IMR-90 (cell line): ENCODE results near the gene MTMR6. TPM values are rescaled to one million over a fixed set of nuclear protein-coding genes. Genes with fewer than 3 reads are reported as not detected.

Experiments used
- ATAC-seq: fragments of 200-7000 bp; cut with Tn5 transposase; 2 replicates; pipeline ENCODE4 v1.9.1; 2020; ENCODE audit warnings: low read depth, mild to moderate bottlenecking, moderate library complexity
- BruUV-seq: library from RNA; stranded (reverse); fragments of 400-500 nt; replicated peaks from 2 replicates; lab custom pipeline; 2021; lab: Mats Ljungman, UMichigan
- CTCF ChIA-PET: fragments of 300-600 bp; formaldehyde crosslinking; extraction: SDS; loops from one replicate; lab custom pipeline; 2021; ENCODE audit warnings: antibody characterized with exemption; lab: Yijun Ruan, JAX
- POLR2A ChIA-PET: fragments of 300-600 bp; sonication (Branson Sonifier 250); formaldehyde crosslinking; loops from one replicate; lab custom pipeline; 2022; ENCODE audit warnings: antibody characterized with exemption; ENCODE audit not compliant: unreplicated experiment; lab: Charles Lee
- DNase-seq: peaks from one replicate; pipeline ENCODE4 v3.0.0; 2013
- H2AFZ ChIP-seq: replicated peaks from 2 replicates; pipeline ENCODE3; 2013; ENCODE audit warnings: low read length, mild to moderate bottlenecking; ENCODE audit not compliant: poor library complexity
- H2AK5ac ChIP-seq: 2 replicates; pipeline ENCODE4 v1.6.1; 2013; ENCODE audit warnings: low read depth, low read length, inconsistent platforms
- H2AK9ac ChIP-seq: replicated peaks from 2 replicates; pipeline ENCODE3; 2013; ENCODE audit warnings: mild to moderate bottlenecking, low read depth, low read length, moderate library complexity; ENCODE audit not compliant: poor library complexity
- H2BK120ac ChIP-seq: 2 replicates; pipeline ENCODE4 v1.6.1; 2013; ENCODE audit warnings: low read depth, low read length, inconsistent platforms
- H2BK15ac ChIP-seq: 3 replicates; pipeline ENCODE4 v1.6.1; 2013; ENCODE audit warnings: low read depth, low read length, inconsistent platforms
- H2BK20ac ChIP-seq: 2 replicates; pipeline ENCODE4 v1.6.1; 2013; ENCODE audit warnings: low read depth, mild to moderate bottlenecking, inconsistent platforms, low read length, moderate library complexity
- H2BK5ac ChIP-seq: 2 replicates; pipeline ENCODE4 v1.6.1; 2013; ENCODE audit warnings: mild to moderate bottlenecking, low read depth, low read length, inconsistent platforms; ENCODE audit not compliant: poor library complexity, severe bottlenecking
- H3K14ac ChIP-seq: replicated peaks from 2 replicates; pipeline ENCODE4 v1.6.1; 2013; ENCODE audit warnings: low read depth, low read length, inconsistent platforms
- H3K18ac ChIP-seq: 2 replicates; pipeline ENCODE4 v1.6.1; 2013; ENCODE audit warnings: low read depth, low read length, control low read depth
- H3K23ac ChIP-seq: 2 replicates; pipeline ENCODE4 v1.6.1; 2013; ENCODE audit warnings: low read depth, low read length, inconsistent platforms
- H3K27ac ChIP-seq: 2 replicates; pipeline ENCODE4 v1.5.1; 2013; ENCODE audit warnings: mild to moderate bottlenecking, control low read depth, low read length; ENCODE audit not compliant: insufficient read depth
- H3K27me3 ChIP-seq: 2 replicates; pipeline ENCODE4 v1.6.1; 2013; ENCODE audit warnings: low read length; ENCODE audit not compliant: control insufficient read depth, insufficient read depth
- H3K36me3 ChIP-seq: 2 replicates; pipeline ENCODE4 v1.6.1; 2013; ENCODE audit warnings: low read length, mixed read lengths; ENCODE audit not compliant: control insufficient read depth, insufficient read depth
- H3K4ac ChIP-seq: 2 replicates; pipeline ENCODE4 v1.6.1; 2013; ENCODE audit warnings: low read depth, low read length, inconsistent platforms
- H3K4me1 ChIP-seq: 2 replicates; pipeline ENCODE4 v1.6.1; 2013; ENCODE audit warnings: low read length, mixed read lengths; ENCODE audit not compliant: control insufficient read depth, insufficient read depth
- H3K4me2 ChIP-seq: 2 replicates; pipeline ENCODE4 v1.6.1; 2013; ENCODE audit warnings: low read depth, mild to moderate bottlenecking, control low read depth, low read length, moderate library complexity
- H3K4me3 ChIP-seq: 2 replicates; pipeline ENCODE4 v1.5.1; 2013; ENCODE audit warnings: low read depth, mild to moderate bottlenecking, control low read depth, low read length, moderate library complexity; ENCODE audit not compliant: insufficient read depth
- H3K56ac ChIP-seq: 2 replicates; pipeline ENCODE4 v1.6.1; 2013; ENCODE audit warnings: low read length, inconsistent platforms; ENCODE audit not compliant: insufficient read depth; ENCODE audit errors: extremely low read depth
- H3K79me1 ChIP-seq, 2 experiments: 2 replicates each; pipeline ENCODE4 v1.6.1; 2013; ENCODE audit warnings: low read length in 2 of 2, inconsistent platforms in 1 of 2, low read depth in 1 of 2
- H3K9ac ChIP-seq: 2 replicates; pipeline ENCODE4 v1.6.1; 2013; ENCODE audit warnings: low read depth, low read length, control low read depth
- H3K9me1 ChIP-seq: 2 replicates; pipeline ENCODE4 v1.6.1; 2013; ENCODE audit warnings: low read length, inconsistent platforms; ENCODE audit not compliant: insufficient read depth
- H3K9me3 ChIP-seq: 2 replicates; pipeline ENCODE4 v1.6.1; 2013; ENCODE audit warnings: low read length; ENCODE audit not compliant: control insufficient read depth, insufficient read depth
- H4K20me1 ChIP-seq: 2 replicates; pipeline ENCODE4 v1.6.1; 2013; ENCODE audit warnings: low read length, inconsistent platforms; ENCODE audit not compliant: insufficient read depth
- H4K5ac ChIP-seq: 2 replicates; pipeline ENCODE4 v1.6.1; 2013; ENCODE audit warnings: mild to moderate bottlenecking, low read depth, low read length, control low read depth
- H4K8ac ChIP-seq, 2 experiments: 2 replicates each; pipeline ENCODE4 v1.6.1; 2013; ENCODE audit warnings: low read depth in 2 of 2, low read length in 2 of 2, control low read depth in 1 of 2, inconsistent platforms in 1 of 2
- H4K91ac ChIP-seq: 2 replicates; pipeline ENCODE4 v1.6.1; 2013; ENCODE audit warnings: low read depth, low read length, inconsistent platforms; ENCODE audit not compliant: insufficient read depth
- BHLHE40 ChIP-seq: fragments of 150-350 bp; IDR thresholded peaks from 2 replicates; pipeline ENCODE4 v1.6.1; 2016; ENCODE audit warnings: mild to moderate bottlenecking, low read depth, low read length
- CHD1 ChIP-seq: IDR thresholded peaks from 2 replicates; pipeline ENCODE4 v1.6.1; 2012; ENCODE audit warnings: low read depth, low read length, improper control_type of control experiment
- CTCF ChIP-seq: conservative IDR thresholded peaks from 2 replicates; pipeline ENCODE4 v1.5.1; 2012; ENCODE audit warnings: mild to moderate bottlenecking, low read depth, low read length, improper control_type of control experiment
- ELK1 ChIP-seq: fragments of 150-350 bp; IDR thresholded peaks from 2 replicates; pipeline ENCODE4 v1.6.1; 2016; ENCODE audit warnings: low read depth, mild to moderate bottlenecking, low read length, moderate library complexity, borderline replicate concordance
- FOS ChIP-seq: fragments of 150-350 bp; IDR thresholded peaks from 2 replicates; pipeline ENCODE4 v1.6.1; 2016; ENCODE audit warnings: low read depth, low read length
- MAFK ChIP-seq: IDR thresholded peaks from 2 replicates; pipeline ENCODE4 v1.6.1; 2012; ENCODE audit warnings: low read depth, low read length, improper control_type of control experiment
- MAZ ChIP-seq: IDR thresholded peaks from 2 replicates; pipeline ENCODE4 v1.6.1; 2012; ENCODE audit warnings: low read depth, mild to moderate bottlenecking, low read length, improper control_type of control experiment, moderate library complexity, borderline replicate concordance
- MXI1 ChIP-seq: IDR thresholded peaks from 2 replicates; pipeline ENCODE4 v1.6.1; 2012; ENCODE audit warnings: low read depth, mild to moderate bottlenecking, low read length, moderate library complexity, borderline replicate concordance
- NFE2L2 ChIP-seq: fragments of 150-350 bp; IDR thresholded peaks from 2 replicates; pipeline ENCODE4 v1.6.1; 2016; ENCODE audit warnings: low read depth, mild to moderate bottlenecking, low read length
- POLR2A ChIP-seq: IDR thresholded peaks from 2 replicates; pipeline ENCODE4 v1.6.1; 2012; ENCODE audit warnings: mild to moderate bottlenecking, low read depth, low read length
- RFX5 ChIP-seq: IDR thresholded peaks from 2 replicates; pipeline ENCODE4 v1.8.0; 2012; ENCODE audit warnings: low read depth, mild to moderate bottlenecking, low read length, moderate library complexity
- SMC3 ChIP-seq: fragments of 150-350 bp; IDR thresholded peaks from 2 replicates; pipeline ENCODE4 v1.6.1; 2016; ENCODE audit warnings: low read depth, mild to moderate bottlenecking, antibody characterized with exemption, low read length, moderate library complexity
- WGBS, 2 experiments: methylation state at CpG; one replicate each; pipeline versions ENCODE4 v1.1.5 to v1.1.7; 2013; ENCODE audit warnings: missing lambda C conversion rate in 2 of 2; ENCODE audit not compliant: insufficient read length in 1 of 2; ENCODE audit errors: extremely low coverage in 2 of 2; 5-methylcytosine and 5-hydroxymethylcytosine counted together
- dilution Hi-C: fragments of 300-500 bp; cut with HindIII; formaldehyde crosslinking; loops from one replicate; pipeline ENCODE4 v1.14.3; 2018; ENCODE audit warnings: low sequenced_read_pairs; ENCODE audit not compliant: unreplicated experiment
- in situ Hi-C: fragments of 300-500 bp; cut with MboI; formaldehyde crosslinking; loops from 3 replicates; pipeline ENCODE4 v1.14.3; 2019; ENCODE audit warnings: low sequenced_read_pairs, inconsistent platforms, mixed read lengths
- intact Hi-C: fragments of 100-400 bp; cut with micrococcal nuclease; formaldehyde crosslinking; loops from 2 replicates; pipeline ENCODE4 v1.10.0; 2022
- polyA plus RNA-seq, 3 experiments: library from polyadenylated mRNA; depleted of rRNA; stranded (reverse); fragments of >200 nt; gene quantifications; 2 replicates each; pipeline ENCODE4 v1.2.3, GENCODE V29; 2012; ENCODE audit warnings: low replicate concordance in 1 of 3
- total RNA-seq: library from RNA; depleted of rRNA; stranded (reverse); fragments of >200 nt; gene quantifications from 2 replicates; pipeline ENCODE4 v1.2.3, GENCODE V29; 2012
- TF ChIP-seq, protein P1 (sequence below): fragments of 150-350 bp; IDR thresholded peaks from 2 replicates; pipeline ENCODE4 v1.6.1; 2017; ENCODE audit warnings: mild to moderate bottlenecking, antibody characterized with exemption, low read length, low read depth

Gene MTMR6
- total and polyA plus RNA-seq, 2 of the 4 experiments (the other 2 are of a cell fraction) = 9.4 to 21.7 TPM

DNA sequence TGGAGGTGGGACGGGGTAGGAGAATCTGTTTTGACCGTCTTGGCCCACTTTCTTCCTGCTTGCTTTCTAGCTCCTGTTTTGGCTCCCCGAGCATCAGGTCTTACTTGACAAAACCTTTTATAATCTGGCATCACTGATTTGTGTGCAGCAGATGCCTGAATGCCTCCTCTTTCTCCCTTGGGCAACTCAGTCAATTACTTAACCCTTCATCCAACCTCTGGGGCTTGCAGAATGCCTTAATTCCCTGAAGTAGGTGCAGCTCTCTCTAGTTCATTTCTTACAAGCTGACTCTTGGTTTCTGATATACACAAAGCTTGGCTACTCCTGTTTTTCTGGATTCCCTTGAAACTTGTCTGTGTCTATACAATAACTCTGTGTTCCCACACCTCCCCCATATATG lies 8.4 kb upstream of the MTMR6 start:
- DNase-seq = no peak
- intact Hi-C loops = no loop called here
- H2BK15ac ChIP-seq = no peak overlapping the region
- no peaks in the 10 kb centered on the region for H3K9me3 ChIP-seq
- H3K79me1 ChIP-seq = no peaks in the 10 kb centered on the region
- no peaks in the 10 kb centered on the region for H3K9me1 ChIP-seq
- ATAC-seq = no peak
- no peak overlapping the region for H3K4me2 ChIP-seq
- no peaks in the 10 kb centered on the region for H3K36me3 ChIP-seq
- no peak overlapping the region for H2BK120ac ChIP-seq
- H3K14ac ChIP-seq = no peak overlapping the region
- H3K4me1 ChIP-seq = no peaks in the 10 kb centered on the region
- H3K23ac ChIP-seq = no peak overlapping the region
- no peak overlapping the region for H3K4ac ChIP-seq
- CTCF ChIA-PET = no interaction called here
- no peak overlapping the region for H3K4me3 ChIP-seq
- no peak overlapping the region for H4K8ac ChIP-seq
- no peak overlapping the region for H4K5ac ChIP-seq
- H2BK5ac ChIP-seq = no peak overlapping the region
- no TSS peak for BruUV-seq
- H3K56ac ChIP-seq = no peak overlapping the region
- H2AFZ ChIP-seq = no peak overlapping the region
- no CpG with 5 or more reads among the region's 3 CpGs for WGBS, 2 experiments
- no peak overlapping the region for H3K9ac ChIP-seq
- no peak overlapping the region for H4K91ac ChIP-seq
- dilution Hi-C loops = no loop called here
- H2AK9ac ChIP-seq = no peak overlapping the region
- no peaks in the 10 kb centered on the region for H4K20me1 ChIP-seq
- POLR2A ChIA-PET = no interaction called here
- H3K18ac ChIP-seq = no peak overlapping the region
- no peak for TF ChIP-seq MXI1
- no peak for TF ChIP-seq SMC3
- no peak for TF ChIP-seq BHLHE40
- no peak for TF ChIP-seq ELK1
- no peak for TF ChIP-seq MAZ
- TF ChIP-seq FOS = no peak
- no peak for TF ChIP-seq POLR2A
- TF ChIP-seq NFE2L2 = no peak
- TF ChIP-seq CTCF = no peak
- no peak for TF ChIP-seq MAFK
- TF ChIP-seq CHD1 = no peak
- TF ChIP-seq, protein P1, sequence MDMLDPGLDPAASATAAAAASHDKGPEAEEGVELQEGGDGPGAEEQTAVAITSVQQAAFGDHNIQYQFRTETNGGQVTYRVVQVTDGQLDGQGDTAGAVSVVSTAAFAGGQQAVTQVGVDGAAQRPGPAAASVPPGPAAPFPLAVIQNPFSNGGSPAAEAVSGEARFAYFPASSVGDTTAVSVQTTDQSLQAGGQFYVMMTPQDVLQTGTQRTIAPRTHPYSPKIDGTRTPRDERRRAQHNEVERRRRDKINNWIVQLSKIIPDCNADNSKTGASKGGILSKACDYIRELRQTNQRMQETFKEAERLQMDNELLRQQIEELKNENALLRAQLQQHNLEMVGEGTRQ = no peak
- no peak for TF ChIP-seq RFX5
- H2AK5ac ChIP-seq = no peak overlapping the region
- in situ Hi-C loops = no loop called here
- H3K27ac ChIP-seq = no peak overlapping the region
- no peak overlapping the region for H2BK20ac ChIP-seq
- H3K27me3 ChIP-seq = peaks cover 10% of the 10 kb centered on the region
